Inflammatory macrophage treated with lipopolysaccharide for 1 hour (primary cell): Measurements from ENCODE around the gene WNT3.
"Not testable (repeated sequence)": the region's sequence is repeated elsewhere in the genome, so short reads cannot be mapped to it uniquely, and the experiment has no call there.

Experiments used
- DNase-seq, 2 donors: peaks; one replicate each; pipeline ENCODE4 v3.0.0-alpha.2; 2020 to 2022

WNT3 gene

DNA sequence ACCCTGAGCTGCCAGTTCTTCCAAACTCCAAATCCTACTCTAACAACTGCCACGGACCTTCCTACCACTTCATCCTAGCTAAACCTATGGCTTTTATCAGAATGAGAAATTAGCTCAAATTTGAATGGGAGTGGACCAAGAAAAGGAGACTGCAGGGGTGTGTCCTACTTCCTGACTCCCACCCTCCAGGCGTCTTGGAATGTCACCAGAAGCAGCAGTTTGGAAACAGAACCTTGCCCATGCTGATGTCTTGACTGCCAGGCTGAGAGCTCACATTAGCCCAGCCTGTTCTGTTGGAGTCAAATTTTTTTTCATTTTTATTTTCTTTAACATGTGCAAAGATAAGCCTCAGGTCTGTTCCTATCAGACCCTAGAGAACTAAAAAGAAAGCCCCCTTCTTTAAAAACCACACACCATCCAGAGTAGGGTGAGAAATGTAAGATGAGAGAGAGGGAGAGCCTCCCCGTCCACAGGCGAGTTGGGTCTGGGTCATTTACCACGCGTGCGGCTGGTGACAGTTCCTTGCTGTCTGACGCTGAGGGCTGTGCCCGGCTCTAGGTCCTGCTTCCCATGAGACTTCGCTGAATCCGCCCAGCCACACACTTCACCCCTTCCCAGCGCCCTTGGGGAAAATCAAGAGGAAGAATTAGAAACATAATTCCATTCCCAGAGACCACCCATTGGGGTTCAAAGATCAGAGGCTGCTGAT is 54.3 kb downstream of the WNT3 start:
- no peak for DNase-seq

DNA sequence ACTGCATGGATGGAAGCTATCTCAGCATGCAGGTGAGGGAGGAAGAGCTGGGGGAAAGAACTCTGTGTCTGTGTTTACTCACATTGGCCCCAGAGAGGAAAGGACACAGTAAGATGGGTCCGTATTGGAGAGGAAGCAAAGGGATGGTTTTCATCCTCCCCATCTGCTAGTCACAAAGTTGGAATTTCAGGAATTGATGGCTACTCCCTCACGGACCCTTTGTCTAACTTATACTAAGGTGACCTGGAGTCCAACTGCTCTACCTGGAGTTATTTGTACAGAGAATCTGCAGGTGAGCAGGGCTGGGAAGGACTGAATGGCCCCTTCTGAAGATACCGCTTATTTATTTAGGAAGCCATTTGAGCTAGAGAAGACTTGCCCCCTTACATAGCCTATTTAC is 55.1 kb downstream of the WNT3 start:
- no peak for DNase-seq

DNA sequence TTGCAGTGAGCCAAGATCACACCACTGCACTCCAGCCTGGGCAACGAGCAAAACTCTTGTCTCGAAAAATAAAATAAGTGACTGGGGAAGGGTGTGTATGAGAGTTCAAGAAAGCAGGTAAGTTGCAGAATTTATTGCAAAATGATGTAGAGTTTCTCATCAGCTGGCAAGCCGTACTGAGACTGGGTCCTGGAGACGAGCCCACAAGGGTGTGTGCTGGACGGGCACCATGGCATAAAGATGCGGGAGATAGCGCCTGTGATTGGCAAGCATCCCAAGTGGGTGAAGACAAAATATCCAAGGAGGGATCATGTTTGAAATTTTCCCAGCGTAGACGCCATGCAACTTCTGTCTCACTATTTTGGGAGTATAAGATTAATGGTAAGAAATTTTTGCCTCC is 59.4 kb downstream of the WNT3 start:
- no peak for DNase-seq

DNA sequence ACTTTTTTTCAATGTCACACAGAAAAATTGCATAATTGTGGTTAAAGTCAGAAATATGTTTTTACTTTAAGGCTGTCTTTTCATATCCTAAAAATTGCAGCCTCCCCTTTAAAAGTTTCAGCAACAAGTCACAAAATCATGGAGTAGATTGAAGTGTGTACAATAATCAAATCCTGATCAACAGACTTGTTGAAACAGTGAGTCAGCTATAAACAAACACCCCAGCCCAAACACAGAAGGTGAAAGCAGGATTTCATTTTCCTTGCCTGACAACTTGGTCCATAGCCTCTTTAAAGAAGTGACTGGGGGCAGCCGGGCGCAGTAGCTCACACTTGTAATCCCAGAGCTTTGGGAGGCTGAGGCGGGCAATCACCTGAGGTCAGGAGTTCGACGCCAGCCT is 59.9 kb downstream of the WNT3 start:
- no peak for DNase-seq

DNA sequence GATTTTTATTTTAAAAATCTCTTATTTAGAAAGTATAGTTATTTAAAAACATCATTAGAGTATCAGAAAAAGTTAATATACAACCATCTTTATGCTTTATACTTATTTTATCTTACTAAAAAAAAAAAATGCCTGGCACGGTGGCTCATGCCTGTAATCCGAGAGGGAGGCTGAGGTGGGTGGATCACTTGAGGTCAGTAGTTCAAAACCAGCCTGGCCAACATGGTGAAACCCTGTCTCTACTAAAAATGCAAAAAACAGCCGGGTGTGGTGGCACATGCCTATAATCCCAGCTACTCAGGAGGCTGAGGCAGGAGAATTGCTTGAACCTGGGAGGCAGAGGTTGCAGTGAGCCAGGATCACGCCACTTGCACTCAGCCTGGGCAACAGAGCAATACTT is 60.9 kb downstream of the WNT3 start:
- DNase-seq, result not testable (repeated sequence)

DNA sequence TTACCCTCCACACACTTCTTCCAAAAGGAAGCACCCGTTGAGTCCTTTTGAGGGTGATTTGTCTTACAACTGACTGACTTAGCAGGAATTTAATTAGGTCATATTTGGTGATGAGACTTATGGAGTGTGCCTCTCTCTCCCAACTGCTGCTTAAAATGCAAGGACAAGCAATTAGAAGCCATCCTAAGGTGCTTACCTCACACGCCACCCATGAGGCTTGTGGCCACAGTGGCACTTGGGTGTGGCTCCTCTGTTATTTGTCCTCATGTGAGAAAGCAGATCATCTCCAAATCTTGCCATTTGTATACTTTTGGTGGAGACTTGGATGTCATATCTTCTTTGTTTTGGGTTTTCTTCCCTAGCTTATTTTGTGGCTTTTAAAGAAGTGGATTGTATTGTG is 61.6 kb downstream of the WNT3 start:
- no peak for DNase-seq

DNA sequence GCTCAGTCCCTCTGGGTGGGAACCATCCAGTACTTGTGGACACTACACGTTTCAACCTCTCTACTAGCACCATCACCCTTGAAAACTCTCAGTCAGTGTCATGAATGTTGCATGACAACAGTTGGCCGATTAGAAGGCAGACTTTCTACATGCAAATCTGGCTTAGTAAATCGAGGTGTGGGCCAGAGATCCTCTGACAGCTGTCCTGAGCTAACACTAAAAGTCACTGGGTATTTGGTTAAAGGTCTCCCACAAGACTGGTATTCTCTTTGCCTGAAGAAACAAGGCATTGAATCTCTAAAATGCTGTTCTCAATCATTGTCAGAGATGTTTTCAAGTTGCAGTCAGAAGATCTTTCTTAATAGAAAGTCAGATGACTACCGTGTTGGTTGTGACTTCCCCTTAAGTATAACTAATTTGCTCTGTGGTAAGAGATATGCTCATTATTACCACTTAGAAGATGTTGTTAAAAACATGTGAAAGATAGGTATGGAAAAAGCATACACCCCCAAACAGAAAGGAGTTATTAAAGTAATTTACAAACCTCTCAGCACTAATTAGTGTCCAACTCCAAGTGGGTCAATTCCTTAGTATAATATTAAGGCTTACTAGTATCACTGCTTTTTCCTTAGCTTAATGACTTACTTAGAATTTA is 62.3 kb downstream of the WNT3 start:
- DNase-seq, result peak in 1 of 2 donors; percentile 19

DNA sequence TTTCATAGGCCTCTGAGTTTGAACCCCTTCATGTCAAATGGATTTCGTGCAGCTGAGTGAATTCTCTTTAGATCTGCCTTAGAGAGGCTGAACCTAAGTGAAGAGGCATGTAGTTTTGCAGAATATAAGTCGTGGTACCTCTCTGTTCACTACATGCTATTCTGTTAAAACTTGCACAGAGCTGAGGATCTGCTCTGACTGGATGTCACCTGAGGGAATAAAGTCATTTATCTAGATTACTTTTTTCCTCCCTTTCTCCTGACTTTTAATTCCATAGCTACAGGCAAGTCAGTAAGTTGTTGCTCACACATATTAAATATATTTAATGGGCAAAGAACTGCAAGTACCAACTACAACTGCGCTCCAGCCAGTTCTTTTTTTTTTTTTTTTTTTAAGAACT is 64.7 kb downstream of the WNT3 start:
- no peak for DNase-seq

DNA sequence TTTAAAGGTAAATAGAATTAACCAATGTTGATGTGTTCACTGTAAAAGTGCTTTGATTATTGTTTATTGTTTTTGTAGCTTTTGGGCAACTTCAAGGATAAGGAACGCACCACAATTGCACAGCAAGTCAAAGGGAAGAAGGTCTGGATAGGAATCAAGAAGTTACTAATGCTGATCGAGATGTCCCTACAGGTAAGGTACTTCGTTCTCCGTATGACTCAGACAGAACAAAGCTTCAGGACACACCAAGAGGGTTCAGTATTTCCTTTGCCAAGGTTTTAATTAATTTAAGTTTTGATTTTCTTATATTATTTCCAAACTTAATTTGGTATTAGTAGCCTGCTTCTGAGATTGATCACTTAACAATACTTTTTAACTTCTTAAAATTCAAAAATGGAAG is 67.1 kb downstream of the WNT3 start:
- DNase-seq, result no peak

DNA sequence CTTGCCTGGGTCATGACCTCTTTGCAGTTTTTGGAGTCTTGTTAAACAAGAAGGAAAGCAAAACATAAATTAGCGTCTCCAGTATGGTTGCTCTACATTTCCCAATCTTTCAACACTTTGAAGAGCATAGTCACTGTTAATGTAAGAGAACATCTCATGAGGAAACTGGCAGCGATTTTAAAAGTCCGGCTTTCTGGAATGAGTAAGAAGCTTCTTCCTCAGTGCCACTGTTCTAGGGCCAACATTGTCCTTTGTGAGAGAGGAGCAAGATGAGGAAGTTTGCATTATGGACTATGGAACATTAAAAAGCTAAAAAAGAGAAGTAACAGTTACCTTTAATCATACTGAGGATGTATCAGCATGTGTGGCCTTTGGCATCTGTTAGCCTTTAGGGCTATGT is 73.1 kb downstream of the WNT3 start:
- peak; percentile 4 to 38 for DNase-seq

DNA sequence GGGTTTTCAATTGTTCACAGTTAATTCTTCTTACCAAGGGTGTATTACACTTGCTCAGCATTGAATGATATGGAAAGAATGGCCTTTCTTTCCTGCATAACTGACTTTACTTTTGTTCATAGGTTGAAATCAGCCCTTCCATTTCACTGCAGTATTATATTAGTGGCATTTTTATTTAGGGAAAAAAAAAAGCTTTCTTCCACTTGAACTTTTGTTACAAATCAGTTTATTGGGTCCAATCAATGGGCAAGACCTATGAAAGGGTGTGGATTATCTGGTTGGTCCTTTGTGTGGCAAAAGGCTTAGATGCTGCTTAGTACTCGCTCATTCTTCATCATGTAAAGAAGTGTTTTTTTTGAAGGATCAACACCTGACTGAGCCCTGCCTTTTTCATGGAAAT is 74.1 kb downstream of the WNT3 start:
- DNase-seq, result no peak

DNA sequence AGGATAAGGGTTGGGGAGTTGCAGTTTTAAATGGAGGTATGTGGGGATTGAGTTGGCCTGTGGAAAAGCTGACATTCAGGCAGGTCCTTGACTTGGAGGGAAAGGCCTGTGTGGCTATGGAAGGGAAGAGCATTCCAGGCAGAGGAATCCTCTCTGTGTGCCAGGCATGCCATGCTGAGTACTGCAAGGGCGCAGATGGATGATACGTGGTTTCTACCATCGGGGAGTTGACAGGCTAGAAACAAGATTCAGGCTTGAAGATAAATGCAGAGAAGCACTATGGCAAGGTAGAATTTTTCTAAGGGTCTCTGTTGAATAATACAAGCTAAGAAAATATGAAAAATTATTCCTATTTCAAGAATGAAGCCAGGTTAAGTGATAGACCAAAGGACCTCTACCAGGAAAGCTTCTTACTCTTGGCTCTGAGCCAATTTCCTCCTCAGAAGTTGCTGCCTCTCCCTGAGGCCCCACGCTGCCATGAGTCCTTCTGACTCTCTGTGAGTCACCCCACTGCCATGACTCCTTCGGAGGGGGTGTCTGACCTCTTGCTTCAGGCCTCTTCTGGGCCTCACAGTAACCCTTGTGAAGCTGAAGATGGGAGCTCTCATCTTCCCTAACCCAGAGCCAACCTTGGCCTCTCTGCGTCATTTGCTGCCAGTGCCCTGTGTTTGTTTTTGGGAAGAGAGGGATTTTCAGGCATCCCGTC is 75.8 kb downstream of the WNT3 start:
- DNase-seq, result peak; percentile 36 to 77

DNA sequence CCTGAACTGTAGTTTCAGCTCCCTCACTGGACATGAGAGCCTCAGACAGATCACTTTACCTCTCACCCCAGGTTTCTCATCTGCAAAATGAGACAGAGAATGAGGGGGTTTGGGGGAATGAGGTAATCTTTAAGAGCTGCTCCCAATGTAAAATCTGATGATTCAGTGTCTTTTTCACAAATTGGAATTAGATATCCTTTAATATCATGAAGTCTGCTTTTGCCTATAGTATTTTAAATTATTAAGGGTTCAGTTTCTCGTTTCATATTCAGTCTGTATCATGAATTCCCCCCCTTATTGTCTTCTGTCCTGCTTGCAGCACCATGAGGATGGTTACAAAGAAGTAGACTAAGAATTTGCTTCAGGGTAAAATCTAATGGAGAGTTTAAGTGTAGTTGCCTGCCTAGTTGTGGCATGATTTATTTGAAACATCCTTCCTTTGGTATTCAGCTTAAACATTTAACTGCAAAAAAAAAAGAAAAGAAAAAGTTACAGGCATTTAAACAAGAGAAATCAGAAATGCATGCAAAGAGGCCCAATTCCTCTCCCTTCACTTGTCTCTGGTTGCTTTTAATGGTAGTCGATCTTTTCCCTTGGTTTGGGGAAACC is 77.3 kb downstream of the WNT3 start:
- no peak for DNase-seq

DNA sequence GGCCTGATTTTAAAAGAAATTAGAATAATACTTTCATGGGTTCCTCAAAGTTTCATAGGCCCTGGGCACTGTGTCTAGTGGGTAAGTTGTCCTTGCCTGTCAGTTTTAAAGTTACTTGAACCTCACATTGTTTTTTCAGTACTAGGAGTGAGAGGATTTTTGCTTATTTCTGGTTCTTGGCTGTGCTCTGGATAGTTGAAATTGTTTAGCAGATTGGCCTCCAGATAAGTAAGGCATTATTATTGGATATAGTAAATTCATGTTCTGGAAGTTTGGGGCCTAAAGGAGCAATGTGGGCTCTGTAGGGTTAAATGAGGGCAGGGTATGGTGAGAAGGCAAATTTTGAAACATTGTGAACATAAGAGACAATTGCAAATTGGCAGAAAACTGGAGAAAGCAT is 78.5 kb downstream of the WNT3 start:
- DNase-seq, result no peak

DNA sequence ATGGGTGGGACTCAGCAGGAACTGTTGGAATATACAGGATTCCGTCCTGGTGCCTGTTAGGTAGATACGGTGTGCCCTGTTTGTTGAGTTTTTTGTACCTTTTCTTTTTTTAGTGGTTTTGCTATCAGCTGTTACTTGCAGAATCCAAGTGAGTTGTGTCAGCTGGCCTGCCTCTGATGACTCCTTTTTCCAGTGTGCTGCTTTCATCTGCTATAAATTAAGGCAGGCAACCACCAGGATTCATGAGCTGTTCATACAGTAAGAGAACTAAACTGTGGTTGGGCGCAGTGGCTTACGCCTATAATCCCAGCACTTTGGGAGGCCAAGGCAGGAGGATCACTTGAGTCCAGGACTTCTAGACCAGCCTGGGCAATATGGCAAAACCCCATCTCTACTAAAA is 79.9 kb downstream of the WNT3 start:
- DNase-seq, result no peak

DNA sequence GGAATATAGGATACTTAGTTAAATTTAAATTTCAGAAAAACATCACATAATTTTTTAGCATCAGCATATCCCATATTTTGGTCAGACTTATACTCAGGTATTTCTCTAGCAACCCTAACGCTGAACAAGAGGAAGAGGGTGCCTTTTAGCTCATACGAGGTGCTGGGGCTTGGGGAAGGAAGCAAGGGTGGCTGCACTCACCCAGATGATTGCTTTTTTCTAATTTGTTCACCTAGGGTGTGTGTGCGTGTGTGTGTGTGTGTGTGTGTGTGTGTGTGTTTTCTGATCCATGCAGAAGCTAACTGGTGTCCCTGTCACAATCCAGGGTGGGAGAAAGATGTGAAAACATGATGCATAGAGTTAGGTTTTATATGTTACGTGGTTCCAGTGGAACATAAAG is 81.2 kb downstream of the WNT3 start:
- DNase-seq, result no peak

DNA sequence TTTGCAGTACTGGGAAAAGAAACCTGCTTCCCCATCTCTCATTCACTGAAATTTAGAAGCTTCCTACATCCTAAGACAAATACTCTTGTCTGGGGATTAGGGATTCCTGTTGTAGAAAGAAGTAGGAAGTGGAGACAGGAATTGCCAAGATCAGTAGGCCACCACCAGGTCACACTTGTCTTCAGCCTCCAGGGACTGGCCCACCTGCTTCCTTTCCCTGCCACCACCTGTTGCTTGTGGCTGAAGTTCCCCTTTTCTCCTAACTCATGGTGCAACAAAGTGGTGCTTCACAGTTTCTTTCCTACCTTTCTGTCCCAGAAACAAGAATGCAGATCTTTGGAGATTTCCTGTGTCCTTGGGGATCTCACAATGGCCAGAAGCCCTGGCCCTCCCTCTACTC is 82.4 kb downstream of the WNT3 start:
- DNase-seq, result peak in 1 of 2 donors; percentile 3

DNA sequence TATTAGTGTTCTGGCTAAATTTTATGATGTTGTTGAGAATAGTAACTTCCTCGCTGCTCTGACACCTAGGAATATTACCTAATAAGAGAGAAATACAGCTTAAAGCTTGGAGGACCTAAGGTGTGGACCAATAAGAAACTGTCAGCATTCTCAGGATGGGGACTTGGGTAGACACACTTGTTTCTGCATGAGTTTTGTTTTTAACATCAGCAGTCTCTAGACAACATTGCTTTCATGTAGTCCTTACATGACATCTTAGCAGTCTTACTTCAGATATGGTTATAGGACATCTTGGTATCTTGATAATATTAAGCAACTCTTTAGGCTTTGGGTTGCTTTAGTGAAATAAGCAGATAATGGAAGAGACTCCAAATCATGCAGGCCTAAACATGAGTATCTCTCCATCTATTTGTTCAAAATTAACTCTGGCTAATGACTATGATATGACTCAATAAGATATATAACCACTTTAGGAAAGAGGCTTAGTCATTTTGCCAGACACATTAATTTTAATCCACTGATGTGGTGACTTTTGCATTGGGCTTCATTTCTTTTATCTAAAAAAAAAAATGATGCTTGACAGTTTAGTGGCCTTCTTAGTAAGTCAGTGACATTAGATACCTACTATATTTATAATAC is 84.5 kb downstream of the WNT3 start:
- DNase-seq, result no peak

DNA sequence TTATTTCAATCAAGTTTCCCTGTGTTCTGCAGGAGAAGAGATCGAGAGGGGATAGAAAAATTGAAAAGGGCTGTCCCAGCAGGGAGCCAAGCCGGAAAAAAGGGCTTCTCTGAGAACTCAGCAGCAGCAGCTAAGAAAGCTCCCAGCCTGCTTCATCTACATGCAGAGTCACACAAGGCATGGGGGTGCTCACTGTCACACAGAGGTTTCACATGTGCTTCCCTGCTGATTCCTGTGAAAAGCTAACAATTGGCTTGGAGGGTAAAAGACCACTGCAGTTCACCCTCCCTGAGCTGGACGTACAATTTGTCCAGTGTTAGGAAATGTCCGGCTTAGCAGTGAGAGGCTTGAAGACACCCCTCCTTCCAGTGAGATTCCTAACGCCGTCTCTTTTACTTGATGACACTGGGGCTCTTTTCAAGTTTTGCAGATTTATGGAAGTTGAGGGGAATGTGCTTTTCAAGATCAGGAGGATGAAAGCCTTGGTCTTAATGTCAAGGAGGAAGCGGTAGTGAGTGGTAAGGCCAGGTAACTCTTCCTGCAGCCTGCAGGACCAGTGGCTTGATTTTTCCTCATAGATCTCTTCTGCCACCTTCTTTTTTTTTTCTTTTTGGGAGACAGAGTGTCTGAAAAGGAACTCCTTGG is 85.6 kb downstream of the WNT3 start:
- no peak for DNase-seq

DNA sequence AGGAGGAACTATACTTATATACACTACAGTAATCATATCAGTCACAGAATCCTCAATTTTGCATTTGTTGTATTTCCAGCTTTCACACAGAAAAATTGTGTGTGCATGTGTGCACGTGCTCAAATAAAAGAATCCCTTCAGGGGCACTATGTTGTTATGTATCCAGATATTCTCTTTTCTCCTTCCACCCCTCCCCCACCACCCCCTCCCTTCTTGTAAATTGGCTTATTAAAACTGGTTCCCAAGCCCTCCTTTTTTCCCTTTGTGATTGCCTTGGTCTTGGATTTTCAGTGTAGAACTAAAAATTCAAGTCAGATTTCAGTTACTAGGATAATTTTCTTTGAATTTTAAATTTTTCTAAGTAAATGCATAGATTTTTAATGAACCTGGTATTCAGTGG is 86.3 kb downstream of the WNT3 start:
- DNase-seq, result no peak

DNA sequence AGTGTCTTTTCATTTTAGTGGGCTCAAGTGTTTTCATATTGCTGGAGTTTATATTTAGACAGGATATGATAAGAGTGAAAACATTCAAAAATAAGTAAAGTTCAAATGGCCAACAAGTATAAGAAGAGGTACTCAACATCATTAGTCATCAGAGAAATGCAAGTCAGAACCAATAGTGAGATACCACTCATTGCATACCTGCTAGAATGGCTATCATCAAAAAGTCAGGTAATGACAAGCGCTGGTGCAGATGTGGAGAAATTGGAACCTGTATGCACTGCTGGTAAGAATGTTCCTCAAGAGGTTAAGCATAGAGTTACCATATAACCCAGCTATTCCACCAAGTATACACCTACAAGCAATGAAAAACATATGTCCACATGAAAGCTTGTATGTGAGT is 87.8 kb downstream of the WNT3 start:
- DNase-seq, result no peak

DNA sequence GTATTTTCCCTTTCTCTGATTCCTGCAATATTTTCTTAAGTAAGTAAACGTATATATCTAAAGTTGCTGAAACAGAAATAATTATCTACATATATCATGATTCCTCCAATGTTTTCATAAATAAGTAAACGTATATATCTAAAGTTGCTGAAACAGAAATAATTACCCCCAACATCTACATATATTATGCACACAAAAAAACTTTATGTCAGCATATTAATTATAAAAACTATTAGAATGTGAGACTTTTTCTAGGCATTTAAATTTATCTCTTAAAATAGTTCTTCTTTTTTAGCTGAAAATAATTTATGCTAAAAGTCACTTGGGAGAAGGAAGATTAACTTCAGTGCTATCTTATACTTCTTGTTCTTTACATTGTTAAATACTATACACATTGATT is 88.5 kb downstream of the WNT3 start:
- no peak for DNase-seq
